GM18858 (cell line): ENCODE data around the gene RALGAPA2.
"Not testable (repeated sequence)": the region's sequence is repeated elsewhere in the genome, so short reads cannot be mapped to it uniquely, and the experiment has no call there.

ENCODE experiments used
- ATAC-seq: cut with Tn5 transposase; IDR thresholded peaks from one replicate; pipeline ENCODE4 v1.9.1; 2021; ENCODE audit not compliant: unreplicated experiment

The RALGAPA2 gene

DNA sequence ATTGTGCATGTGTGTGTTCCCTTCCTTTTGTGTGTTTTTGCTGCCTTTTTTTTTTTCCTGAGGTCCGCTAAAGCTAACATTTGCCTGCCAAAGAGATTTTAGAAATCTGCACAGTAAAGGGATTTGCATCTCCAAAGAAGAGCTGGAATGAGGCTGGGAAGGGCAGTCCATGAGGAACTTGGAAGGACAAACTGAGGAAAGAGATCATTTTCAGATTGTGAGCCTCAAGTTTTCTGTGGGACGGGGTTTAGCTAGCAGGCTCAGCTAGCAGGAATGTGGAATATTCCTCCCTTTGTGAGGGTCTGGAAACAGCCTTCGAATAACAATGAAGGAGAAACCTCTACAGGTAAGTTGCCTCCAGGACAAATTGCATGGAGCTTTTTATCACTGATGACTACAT is 340.8 kb downstream of the RALGAPA2 start:
- ATAC-seq = no peak

DNA sequence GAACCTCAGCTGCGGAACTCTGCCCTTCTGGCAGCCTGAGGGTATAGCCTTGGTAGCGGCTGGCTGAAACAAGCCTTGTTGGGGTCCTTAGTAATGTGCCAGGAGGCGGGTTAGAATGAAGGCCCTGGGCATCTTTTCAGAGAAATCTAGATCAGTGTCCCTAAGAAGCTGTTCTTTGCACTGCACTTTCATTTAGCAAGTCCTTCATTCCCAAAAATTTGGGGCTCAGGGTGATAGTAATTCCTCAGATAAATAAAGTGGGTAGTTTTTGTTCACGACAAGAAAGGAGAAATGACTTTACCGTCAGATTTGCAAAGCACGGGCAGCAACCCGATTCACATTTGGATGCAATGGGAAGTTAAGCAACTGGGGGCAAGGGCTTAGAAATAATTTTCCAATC is 341.4 kb downstream of the RALGAPA2 start:
- no peak for ATAC-seq

DNA sequence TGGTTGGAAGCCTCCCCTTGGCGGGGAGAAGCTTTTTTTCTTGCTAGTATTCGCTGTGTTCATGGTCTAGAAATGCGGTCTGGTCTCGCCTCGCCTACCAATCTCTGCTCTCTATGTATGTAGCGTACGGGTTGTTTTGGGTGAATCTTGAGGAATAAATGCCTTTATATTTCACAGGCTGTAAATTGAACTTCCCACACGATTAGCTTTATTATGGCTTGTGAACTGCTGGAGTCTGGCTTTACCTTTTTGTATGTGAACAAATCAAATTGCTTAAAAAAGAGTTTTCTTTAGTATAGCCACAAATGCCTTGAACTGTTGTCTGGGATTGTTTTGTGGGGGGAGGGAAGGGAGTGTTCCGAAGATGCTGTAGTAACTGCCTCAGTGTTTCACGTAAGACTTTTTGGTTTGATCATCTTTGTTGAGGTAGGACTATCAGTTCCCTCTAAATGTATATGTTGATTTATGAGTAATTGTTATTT is 342.3 kb downstream of the RALGAPA2 start:
- ATAC-seq = no peak

DNA sequence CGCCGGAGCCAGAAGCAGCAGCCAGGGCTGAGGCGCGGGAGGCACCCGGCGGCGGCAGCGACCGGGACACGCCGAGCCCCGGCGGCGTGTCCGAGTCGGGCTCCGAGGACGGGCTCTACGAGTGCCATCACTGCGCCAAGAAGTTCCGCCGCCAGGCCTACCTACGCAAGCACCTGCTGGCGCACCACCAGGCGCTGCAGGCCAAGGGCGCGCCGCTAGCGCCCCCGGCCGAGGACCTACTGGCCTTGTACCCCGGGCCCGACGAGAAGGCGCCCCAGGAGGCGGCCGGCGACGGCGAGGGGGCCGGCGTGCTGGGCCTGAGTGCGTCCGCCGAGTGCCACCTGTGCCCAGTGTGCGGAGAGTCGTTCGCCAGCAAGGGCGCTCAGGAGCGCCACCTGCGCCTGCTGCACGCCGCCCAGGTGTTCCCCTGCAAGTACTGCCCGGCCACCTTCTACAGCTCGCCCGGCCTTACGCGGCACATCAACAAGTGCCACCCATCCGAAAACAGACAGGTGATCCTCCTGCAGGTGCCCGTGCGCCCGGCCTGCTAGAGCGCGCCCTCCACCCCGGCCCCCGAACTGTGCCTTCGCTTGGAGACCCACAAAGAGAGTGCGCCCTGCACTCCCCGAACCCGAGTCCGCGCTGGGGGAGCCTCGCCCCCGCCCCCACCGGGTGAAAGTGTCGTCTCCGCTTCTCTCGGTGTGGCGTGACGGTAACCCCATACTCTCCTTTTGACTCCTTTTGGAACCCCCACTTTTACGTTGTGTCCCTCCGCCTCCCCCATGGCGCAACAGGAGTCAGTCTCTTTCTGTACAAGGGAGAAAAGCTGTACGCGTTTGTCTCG is 343.0 kb downstream of the RALGAPA2 start:
- ATAC-seq = no peak

DNA sequence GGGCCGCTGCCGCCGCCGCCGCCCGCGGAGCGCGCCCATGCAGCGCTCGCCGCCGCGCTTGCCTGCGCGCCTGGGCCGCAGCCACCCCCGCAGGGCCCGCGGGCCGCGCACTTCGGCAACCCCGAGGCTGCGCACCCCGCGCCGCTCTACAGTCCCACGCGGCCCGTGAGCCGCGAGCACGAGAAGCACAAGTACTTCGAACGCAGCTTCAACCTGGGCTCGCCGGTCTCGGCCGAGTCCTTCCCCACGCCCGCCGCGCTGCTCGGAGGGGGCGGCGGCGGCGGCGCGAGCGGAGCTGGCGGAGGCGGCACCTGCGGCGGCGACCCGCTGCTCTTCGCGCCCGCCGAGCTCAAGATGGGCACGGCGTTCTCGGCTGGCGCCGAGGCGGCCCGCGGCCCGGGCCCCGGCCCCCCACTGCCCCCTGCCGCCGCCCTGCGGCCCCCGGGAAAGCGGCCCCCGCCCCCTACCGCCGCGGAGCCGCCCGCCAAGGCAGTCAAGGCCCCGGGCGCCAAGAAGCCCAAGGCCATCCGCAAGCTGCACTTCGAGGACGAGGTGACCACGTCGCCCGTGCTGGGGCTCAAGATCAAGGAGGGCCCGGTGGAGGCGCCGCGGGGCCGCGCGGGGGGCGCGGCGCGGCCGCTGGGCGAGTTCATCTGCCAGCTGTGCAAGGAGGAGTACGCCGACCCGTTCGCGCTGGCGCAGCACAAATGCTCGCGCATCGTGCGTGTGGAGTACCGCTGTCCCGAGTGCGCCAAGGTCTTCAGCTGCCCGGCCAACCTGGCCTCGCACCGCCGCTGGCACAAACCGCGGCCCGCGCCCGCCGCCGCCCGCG is 343.8 kb downstream of the RALGAPA2 start:
- no peak for ATAC-seq

DNA sequence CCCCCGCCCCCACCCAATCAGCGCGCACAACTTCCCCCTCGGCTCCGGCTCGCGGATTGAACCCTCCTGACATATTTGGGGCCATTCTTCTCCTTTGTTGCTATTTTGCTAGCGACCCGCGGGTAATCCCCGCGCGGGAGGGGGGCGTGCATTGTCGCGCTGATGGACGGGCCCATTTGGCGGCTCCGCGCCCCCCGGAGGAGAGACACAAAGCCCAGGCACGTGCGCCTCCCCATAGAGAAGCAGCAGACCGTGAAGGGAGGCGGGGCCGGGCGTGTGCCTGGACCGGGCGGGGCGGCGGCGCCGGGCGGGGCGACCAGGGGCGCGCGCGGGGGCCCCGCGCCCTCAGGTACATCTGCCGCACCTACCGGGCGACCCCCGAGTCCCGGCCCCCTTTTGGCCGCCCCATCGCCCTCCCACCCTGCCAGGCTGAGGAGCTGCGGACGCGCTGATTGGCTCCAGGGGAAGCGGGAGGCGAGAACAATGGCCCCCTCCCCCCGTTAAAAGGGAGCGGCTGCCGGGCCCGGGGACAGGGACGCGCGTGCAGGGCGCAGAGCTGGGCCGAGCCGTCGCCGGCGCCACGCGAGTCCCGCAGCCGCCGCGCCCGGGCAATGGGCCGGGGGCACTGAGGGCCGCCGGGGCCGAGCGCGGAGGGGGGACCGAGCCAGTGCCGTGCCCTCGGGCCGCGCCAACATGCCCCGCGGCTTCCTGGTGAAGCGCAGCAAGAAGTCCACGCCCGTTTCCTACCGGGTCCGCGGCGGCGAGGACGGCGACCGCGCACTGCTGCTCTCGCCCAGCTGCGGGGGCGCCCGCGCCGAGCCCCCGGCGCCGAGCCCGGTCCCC is 344.6 kb downstream of the RALGAPA2 start, which contains the start of gene INSM1:
INSM1 (plus strand) TSS at position 530 of the 843 bp plus-strand sequence; CDS start at position 694, 164 bp downstream.
- no peak for ATAC-seq

DNA sequence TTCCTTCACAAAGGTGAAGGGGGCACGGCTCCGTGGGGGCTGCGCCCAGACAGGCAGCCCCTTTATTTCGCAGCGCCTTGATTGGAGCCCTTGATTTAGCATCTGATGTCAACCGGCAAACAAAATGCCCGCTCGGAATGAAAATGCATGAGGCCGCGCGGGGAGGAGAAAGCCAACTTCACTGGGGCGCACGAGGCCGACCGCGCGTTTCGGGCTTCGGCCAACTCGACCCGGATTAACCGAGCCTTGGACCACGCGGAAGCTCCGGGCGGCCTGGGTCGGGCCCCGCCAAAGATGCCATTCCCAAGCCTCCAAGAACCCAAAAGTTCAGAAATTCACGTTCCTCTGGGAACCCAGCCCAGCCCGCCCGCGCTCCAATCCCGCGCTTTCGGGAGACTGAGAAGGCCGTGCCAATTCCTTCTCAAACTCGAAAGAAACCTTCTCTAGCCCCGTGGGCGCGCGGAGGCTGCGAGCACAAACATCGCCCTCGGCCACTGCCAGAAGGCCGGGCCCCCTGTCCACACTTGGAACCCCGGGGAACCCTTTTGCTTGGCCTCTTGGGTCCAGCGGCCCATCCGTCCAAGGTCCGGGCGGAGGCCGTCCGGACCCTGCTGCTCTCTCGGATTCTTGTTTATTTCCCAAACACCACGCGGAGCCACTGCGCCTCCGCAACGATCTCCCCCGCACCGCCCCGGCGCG is 345.4 kb downstream of the RALGAPA2 start:
- ATAC-seq = no peak

DNA sequence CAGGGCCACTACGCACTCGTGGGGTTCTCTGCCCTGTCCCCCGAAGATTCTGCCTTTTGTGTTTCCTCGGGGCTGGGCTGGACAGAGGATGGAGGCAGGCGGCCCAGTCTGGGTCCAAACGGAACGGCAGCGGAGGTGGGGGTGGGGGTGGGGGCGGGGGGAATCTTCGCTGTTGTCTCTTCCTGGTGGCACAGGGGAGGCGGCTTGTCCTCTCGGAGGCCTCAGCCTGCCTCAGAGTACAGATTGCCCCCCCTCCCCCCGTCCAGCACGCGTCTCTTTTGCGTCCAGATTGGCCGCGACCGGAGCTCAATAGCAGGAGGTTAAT is 345.9 kb downstream of the RALGAPA2 start:
- ATAC-seq = no peak

DNA sequence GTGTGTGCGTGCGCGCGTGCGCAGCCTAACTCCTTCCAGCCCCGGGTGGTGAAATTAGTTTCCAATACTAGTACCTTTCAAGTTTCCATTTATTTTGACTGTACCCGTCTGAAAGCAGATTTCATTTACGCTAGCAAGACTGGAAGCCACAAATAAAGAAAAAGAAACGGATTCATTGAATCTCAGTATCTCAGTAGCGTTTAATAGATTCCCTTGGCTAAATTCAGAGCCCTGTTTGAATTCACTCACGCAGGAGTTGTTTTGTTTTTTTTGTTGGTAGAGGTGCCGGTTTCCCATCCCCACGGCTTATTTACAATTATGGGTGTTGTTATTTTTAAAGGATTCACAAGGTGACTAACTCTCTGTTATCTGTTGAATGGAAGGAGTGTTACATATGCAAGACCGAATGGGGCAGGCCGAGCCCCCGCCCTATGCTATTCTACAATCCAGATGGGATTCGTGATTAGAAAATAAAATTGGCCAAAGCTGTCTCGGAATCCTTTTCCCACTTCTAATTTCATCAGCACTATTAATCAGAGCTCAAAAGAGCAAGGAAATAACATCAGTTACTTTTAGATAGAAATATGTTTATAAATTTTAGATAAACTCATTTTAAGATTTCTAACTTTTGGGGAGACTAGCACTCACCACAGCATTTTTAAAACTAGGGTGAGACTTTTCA is 346.8 kb downstream of the RALGAPA2 start:
- no peak for ATAC-seq

DNA sequence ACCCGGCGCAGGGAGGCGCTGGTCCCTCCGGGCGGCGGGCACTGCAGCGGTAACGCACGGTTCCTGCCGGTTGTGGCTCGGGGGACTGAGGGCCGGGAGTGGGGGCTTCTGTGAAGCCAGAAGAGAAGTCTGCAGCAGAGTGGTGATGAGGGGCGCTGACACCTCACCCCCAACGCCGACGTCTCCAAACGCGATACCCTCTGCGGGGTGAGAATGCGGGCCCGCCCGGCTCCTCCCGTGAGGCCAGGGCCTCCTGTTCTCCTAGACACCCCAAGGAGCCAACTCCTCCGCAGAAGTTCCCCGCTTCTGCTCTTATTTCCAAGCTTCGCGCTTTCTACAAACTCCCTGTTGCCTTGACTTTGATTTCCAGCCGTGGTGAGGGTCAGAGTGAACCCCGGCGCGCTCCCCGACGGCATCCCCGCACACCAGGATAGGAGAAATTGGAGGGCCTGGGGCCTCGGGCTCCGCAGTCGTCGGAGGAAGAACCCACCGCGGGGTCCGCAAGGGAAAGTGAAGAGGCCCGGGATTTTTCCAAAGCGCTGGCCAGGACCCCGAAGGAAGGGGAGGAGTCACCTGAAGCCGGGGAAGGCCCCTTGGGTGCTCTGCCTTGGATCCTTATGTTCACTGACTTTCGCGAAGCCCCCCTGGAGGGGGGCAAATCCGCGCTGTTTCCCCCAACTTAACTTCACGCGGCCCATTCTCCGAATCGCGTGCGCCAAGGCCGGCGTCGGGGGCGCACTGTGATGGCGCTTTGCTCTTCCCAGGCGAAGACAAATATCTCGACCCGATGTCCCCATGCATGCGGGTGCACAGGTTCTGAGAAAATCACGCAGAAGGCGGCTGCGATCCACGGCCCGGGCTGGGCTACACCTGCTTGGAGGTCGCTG is 347.6 kb downstream of the RALGAPA2 start:
- no peak for ATAC-seq

DNA sequence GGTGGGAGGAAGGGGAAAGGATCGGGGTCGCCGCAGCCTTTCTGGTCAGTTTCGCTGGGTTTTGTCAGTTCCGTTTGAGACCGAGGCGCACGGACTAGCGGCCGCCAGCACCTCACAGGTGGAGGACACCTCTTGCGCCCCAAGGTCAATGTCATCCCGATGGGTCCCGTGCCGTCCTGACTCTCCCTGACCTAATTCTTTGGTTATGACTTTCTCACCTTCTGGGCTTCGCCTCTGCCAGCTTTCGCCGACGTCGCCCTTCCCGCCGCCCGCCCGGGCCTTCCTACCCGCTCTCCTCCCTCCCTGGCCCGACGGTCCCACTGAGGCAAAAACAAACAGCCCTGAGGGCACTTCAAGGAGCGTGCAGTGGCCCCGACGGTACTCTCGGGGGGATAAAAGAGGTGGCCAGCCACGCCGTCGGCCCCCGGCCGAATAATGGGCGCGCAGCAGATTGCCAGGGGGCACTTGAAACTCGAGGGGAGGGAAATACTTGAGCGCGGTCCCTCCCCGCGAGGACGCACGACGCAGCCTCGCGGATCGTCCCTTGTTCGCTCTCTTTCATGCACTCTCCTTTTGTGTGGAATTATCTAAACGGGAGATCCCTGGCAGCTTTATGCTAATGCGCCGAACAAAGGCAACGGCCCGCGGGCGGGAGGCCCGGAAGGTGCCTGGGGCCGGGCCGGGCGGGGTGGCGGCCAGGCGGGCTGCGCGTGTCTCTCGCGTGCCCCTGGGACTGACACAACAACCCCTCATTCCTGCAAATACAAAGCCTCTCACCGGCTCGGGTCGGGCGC is 348.4 kb downstream of the RALGAPA2 start:
- no peak for ATAC-seq

DNA sequence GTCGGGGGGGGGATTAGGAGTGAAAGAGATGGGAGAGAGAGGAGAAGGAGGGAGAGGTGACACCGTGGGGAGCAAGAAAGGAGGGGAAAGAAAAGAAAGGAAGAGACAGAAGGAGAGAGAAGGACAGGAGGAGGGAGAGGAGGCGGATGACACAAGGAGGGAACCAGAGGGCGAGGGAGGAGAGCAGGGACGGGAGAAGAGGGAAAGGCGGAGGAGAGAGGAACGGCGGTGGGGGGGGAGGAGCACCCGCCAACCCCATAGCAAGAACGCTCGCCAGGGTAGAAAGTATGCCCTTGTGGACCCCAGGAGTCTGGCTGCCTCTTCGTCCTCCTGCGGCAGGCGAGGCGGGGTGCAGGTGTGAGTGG is 349.0 kb downstream of the RALGAPA2 start:
- ATAC-seq = no peak

DNA sequence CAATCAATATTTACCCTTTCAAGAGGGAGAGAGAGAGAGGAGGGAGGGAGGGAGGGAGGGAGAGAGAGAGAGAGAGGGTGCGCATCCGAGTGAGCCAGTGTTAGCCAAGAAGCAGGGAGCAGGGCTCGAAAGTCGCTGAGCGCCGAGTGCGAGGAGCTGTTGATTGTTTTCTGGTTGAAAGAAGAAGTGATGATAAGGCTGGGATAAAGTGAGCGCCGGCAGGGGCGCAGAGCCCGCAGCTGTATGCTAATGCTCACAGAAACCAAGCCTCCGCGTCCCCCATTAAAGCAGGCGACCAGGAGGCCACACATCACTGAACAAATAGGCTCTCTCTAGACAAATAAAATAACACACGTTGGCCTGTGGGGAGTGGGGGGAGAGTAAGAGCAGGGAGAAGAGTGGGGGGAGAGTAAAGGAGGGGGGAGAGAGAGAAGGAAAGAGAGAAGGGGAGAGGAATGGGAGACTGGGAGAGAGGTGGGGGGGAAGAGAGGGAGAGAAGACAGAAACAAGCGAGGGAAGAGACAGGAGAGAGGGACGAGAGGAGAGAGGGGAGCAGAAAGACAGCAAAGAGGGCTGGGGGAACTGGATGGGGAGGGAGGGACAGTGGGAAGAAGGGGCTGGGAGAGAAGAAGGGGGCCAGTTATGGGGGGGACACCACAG is 349.5 kb downstream of the RALGAPA2 start:
- no peak for ATAC-seq

DNA sequence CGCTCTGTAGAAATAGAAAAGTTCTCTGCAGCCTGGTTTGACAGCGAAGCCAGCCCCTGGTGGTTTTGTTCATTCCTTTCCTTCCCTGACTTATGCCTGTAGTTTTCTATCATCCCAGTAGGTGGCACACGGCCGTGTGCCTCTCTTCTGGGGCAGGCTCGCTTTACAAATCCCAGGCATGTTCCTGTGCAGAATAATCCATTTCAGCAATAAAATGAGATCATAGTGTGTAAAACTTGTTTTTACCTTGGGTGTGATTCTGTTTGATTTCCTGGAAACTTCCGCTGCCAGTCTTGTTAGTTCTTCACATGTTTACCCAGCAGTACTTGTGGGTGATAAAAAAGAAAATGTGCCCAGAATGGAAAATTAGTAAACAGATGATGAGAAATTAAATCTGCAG is 352.0 kb downstream of the RALGAPA2 start:
- ATAC-seq = no peak

DNA sequence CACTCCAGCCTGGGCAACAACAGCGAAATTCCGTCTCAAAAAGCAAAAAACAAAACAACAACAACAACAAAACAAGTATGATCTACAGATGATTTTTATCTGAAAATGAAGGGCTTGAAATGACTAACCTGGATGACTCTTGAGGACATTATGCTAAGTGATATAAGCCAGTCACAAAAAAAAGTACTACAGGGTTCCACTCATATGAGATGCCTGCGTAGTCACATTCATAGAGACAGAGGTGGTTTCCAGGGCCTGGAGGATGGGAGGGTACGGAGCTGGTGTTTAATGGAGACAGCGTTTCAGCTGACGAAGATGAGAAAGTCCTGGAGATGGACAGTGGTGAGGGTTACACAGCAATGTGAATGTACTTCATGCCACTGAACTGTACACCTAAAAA is 352.8 kb downstream of the RALGAPA2 start:
- ATAC-seq = no peak

DNA sequence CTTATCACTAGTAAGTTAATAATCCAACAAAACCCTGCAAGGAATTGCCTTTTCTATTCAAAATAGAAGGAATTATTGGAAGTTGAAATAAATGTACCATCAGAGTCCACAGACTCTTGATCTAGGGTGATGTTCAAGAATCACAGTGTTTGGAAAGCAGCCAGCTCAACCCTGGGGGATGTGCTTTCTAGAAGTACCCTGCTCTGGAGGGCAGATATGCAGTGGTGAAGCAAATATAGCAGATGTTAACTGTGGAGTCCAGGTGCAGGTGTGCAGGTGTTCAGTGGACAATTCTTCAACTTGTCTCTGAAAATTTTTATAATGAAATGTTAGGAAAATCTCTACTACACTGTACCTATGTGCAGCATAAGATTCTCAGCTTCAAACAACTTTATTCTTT is 353.6 kb downstream of the RALGAPA2 start:
- no peak for ATAC-seq

DNA sequence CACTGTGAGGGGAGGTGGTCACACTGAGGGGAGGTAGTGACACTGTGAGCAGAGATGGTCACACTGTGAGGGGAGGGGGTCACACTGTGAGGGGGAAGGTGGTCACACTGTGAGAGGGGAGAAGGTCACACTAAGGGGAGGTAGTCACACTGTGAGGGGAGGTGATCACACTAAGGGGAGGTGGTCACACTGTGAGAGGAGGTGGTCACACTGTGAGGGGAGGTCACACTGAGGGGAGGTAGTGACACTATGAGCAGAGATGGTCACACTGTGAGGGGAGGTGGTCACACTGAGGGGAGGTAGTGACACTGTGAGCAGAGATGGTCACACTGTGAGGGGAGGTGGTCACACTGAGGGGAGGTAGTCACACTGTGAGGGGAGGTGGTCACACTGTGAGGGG is 356.9 kb downstream of the RALGAPA2 start:
- not testable (repeated sequence) for ATAC-seq

DNA sequence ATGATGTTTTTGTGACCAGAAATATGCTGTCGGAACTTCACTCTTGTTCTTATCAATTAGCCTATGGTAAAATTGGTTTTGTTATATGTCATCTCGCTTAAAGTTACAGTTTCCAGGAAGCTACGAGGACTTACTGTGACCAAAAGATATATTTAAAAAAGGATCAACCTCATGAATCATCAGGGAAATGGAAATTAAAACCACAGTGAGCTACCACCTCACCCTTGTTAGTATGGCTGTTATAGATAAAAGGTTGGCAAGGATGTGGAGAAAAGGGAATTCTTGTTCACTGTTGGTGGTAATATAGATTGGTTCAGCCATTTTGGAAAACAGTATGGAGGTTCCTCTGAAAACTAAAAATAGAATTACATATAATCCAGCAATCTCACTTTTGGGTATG is 358.9 kb downstream of the RALGAPA2 start:
- ATAC-seq = no peak
